HG03378 (cell line): ENCODE data around the gene EIF4G3.

Source experiments
- ATAC-seq: cut with Tn5 transposase; IDR thresholded peaks from one replicate; pipeline ENCODE4 v1.9.1; 2021; ENCODE audit warnings: mild to moderate bottlenecking, moderate library complexity; ENCODE audit not compliant: unreplicated experiment

EIF4G3 gene

DNA sequence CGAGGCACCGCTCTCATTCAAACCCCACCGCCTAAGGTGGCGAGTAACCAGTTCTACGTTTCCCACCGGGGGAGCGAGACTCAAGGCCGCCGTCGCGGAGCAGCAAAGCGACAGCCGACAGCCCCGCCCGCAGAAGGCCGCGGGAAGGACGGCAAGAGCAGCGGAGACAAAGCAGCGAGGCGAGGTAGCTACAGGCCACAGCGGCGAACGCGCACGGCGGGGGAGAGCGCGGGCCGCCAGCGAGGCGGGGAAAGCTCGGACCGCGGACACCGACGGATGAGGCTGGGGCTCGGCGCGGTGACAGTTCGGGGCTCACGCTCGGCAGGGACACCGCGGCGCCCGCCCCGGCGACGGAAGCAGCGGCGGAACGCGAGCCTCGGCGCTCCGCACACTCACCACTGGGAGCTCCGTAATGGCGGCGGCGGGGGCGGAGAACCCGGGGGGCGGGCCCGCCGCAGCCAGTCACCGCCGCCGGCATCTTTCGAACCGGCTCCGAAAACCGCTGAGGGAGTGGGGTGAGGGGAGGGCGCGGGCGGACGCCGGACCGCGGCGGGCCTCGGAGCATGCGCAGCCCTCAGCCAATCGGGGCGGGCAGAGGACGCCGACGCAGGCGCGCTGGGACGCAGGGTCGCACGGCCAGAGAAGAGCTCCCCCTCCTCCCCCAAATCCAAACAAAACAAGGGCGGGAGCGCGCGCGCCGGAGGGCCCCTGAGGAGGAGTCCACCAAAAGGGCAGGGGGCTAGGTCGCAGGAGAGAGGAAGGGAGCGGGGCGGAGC, 390.3 kb downstream of the EIF4G3 start:
- peak; percentile 53 for ATAC-seq

DNA sequence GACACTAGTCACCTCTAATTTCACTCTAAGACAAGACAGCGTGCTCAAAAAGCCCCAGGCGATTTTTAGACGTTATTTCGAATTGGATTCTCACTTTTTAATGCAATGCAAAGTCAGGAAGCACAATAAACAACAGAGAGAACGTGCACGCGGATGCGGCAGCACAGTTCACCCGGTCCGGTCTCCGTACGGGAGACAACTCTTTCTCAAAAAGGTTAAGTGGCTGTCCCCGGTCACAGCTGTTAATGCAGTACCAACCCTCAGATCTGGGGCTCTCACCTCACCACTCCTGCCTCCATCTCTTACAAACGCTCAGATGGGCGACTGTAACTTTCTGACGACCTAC, 390.8 kb downstream of the EIF4G3 start:
- peak; percentile 2 for ATAC-seq

DNA sequence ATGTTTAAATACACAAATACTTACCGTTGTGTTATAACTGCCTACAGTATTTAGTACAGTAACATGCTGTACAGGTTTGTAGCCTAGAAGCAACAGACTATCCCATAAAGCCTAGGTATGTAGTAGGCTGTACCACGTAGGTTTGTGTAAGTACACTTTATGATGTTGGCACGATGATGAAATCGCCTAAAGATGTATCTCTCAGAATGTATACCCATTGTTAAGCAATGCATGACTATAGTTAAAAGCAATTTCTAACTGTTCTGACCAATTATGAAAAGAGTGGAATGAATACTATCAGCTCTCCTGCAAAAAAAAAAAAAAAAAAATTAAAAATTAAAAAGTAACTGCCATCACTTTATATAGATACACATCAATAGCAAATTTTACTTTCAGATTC, 401.0 kb downstream of the EIF4G3 start:
- ATAC-seq, result no peak

DNA sequence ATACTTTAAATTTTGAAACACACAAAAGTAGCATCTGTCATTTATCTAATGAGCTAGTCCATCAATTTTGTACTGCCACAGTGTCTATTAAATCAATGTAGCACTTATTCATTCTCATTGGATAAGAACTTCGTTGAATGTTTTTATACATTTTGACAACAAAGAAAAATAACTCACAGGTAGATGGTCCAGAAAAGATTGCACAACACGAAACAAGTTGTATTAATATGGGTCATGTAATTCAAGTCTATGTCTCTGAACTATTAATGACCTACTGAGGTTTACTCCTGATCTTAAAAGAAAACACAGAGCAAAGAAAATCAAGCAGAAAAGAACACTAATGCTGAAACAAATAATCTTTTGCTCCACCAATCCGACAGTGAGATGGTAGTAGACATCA, 404.9 kb downstream of the EIF4G3 start:
- ATAC-seq, result no peak

DNA sequence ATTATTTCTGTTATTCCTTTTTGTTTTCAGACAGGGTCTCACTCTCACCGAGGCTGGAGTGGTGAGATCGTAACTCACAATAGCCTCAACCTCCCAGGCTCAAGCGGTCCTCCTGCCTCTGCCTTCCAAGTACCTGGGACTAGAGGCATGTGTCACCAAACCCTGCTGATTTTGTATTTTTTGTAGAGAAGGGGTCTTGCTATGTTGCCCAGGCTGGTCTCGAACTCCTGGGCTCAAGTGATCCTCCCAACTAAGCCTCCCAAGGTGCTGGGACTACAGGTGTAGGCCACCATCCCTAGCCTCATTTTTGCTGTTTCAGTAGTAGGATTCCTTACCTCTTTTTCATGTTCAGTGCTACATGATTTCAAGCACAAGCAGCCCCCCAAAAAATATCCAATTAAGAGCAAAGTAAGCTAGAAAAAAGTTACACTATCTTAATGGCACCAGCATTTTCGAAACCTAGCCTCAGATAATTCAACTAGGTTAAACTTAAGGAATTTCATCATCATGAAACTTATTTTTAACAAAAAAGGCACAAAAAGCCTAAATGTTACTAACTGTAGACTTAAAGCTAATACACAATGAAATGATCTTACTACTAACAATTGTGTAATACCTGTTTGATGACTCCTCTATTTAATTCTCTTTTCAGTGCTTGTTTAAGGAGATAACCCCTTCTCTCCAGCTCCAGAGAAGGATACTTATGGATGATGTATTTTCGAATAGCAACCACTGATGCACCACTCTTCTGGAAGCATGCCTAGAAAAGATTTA, 406.2 kb downstream of the EIF4G3 start:
- no peak for ATAC-seq

DNA sequence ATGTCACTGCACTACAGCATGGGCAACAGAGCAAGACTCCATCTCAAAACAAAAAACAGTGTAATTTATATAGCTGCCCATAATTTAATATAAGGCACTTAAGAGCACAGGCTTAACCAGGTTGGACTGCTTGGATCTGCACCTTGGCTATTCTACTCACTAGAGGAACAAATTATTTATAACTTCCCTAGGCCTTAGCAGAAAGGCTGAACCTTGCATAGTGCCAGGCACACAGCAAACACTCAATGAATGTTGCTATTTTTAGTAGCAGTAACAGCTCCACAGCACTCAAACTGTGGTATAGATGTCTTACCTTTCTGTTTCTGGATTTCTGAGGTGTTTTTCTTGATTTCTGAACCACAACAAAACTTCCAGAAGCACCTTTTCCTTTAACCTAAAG, 409.4 kb downstream of the EIF4G3 start:
- ATAC-seq, result no peak

DNA sequence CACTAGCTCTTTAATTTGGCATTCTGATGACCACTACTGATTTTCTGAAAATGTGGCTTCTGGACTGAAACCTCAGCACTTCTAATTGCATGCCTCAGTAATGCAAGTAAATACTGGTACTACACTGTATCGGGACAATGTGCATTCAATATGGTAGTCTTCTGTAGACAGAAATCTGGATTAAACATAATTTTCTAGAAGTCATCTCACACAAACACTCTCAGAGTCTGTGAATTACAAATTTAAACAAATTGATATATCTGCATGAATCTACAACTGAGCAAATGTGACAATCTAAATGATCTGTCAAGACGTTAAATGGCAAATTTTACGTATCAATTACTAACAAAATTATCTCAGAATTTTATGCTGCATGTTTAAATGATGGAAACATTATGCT, 413.3 kb downstream of the EIF4G3 start:
- no peak for ATAC-seq

DNA sequence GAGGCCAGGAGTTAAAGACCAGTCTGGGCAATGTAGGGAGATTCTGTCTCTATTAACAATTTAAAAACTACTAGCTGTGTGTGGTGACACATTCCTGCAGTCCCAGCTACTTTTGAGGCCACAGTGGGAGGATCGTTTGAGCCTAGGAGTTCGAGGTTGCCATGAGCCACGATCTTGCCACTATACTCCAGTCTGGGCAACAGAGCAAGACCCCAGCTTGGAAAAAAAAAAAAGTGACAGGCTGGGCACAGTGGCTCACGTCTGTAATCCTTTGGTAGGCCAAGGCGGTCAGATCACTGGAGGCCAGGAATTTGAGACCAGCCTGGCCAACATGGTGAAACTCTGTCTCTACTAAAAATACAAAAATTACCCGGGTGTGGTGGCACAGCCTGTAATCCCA, 416.4 kb downstream of the EIF4G3 start:
- no peak for ATAC-seq
